DOHH2 (cell line): ENCODE measurements around the gene PSG1.
A peak's percentile ranks its signal among the peaks of the same experiment; 100 is the strongest.
"Not testable (repeated sequence)": the region's sequence is repeated elsewhere in the genome, so short reads cannot be mapped to it uniquely, and the experiment has no call there.

Experiments used
- H3F3A ChIP-seq: fragments of 200-600 bp; sonication (generic), shearing (Covaris generic); 2 replicates; pipeline ENCODE4 v1.6.0; 2016; ENCODE audit warnings: antibody characterized with exemption, mild to moderate bottlenecking; ENCODE audit not compliant: control insufficient read depth, insufficient read depth
- H3K27ac ChIP-seq: fragments of 200-600 bp; sonication (generic); 2 replicates; pipeline ENCODE4 v1.5.1; 2014; ENCODE audit warnings: low read depth, mild to moderate bottlenecking, low read length, moderate library complexity
- H3K27me3 ChIP-seq: fragments of 200-600 bp; sonication (generic); 2 replicates; pipeline ENCODE4 v1.6.1; 2014; ENCODE audit warnings: mild to moderate bottlenecking, low read length, mixed read lengths; ENCODE audit not compliant: control insufficient read depth
- H3K36me3 ChIP-seq: fragments of 200-600 bp; sonication (generic); 2 replicates; pipeline ENCODE4 v1.6.1; 2014; ENCODE audit warnings: mild to moderate bottlenecking, low read length, moderate library complexity, mixed read lengths; ENCODE audit not compliant: control insufficient read depth
- H3K4me1 ChIP-seq: fragments of 200-600 bp; sonication (generic); 2 replicates; pipeline ENCODE4 v1.6.1; 2014; ENCODE audit warnings: mild to moderate bottlenecking, low read length, mixed read lengths; ENCODE audit not compliant: control insufficient read depth
- H3K4me2 ChIP-seq: fragments of 200-600 bp; sonication (generic); 2 replicates; pipeline ENCODE4 v1.6.0; 2014; ENCODE audit warnings: mild to moderate bottlenecking, low read length, moderate library complexity
- H3K4me3 ChIP-seq: fragments of 200-600 bp; sonication (generic); 2 replicates; pipeline ENCODE4 v1.5.1; 2014; ENCODE audit warnings: mild to moderate bottlenecking, low read length, mixed read lengths
- H3K79me2 ChIP-seq: fragments of 200-600 bp; sonication (generic); 2 replicates; pipeline ENCODE4 v1.6.1; 2014; ENCODE audit warnings: mild to moderate bottlenecking, low read length, mixed read lengths; ENCODE audit not compliant: control insufficient read depth
- H3K9me2 ChIP-seq: fragments of 200-600 bp; sonication (generic); replicated peaks from 2 replicates; pipeline ENCODE4 v1.6.1; 2014; ENCODE audit warnings: mild to moderate bottlenecking, low read length, mixed read lengths; ENCODE audit not compliant: control insufficient read depth
- H3K9me3 ChIP-seq: fragments of 200-600 bp; sonication (generic); 2 replicates; pipeline ENCODE4 v1.6.1; 2014; ENCODE audit warnings: antibody characterized with exemption, low read length, mixed read lengths; ENCODE audit not compliant: control insufficient read depth, insufficient read depth
- H4K20me1 ChIP-seq: fragments of 200-600 bp; sonication (generic); 2 replicates; pipeline ENCODE4 v1.6.0; 2014; ENCODE audit warnings: low read depth, mild to moderate bottlenecking, antibody characterized with exemption, low read length, moderate library complexity; ENCODE audit not compliant: control insufficient read depth, insufficient read depth
- CTCF ChIP-seq: fragments of 200-600 bp; sonication (generic); IDR thresholded peaks from one replicate; pipeline ENCODE4 v1.5.1; 2014; ENCODE audit warnings: antibody characterized with exemption, mild to moderate bottlenecking, low read depth, low read length; ENCODE audit not compliant: poor library complexity, severe bottlenecking

Gene PSG1

GRCh38 chr19:42856866-42857543 lies 22.5 kb downstream of the PSG1 start:
- H3K4me2 ChIP-seq, H4K20me1 ChIP-seq, H3F3A ChIP-seq, H3K27me3 ChIP-seq, H3K4me1 ChIP-seq, H3K36me3 ChIP-seq, H3K79me2 ChIP-seq, H3K9me2 ChIP-seq, H3K9me3 ChIP-seq, H3K27ac ChIP-seq, H3K4me3 ChIP-seq: not testable (repeated sequence)
- peak; percentile 74 for TF ChIP-seq CTCF

GRCh38 chr19:42854745-42855144 lies 24.8 kb downstream of the PSG1 start:
- H3K36me3 ChIP-seq, H3F3A ChIP-seq, H3K27ac ChIP-seq, H3K27me3 ChIP-seq, H3K4me1 ChIP-seq, H3K9me2 ChIP-seq, H3K79me2 ChIP-seq, H3K9me3 ChIP-seq, H3K4me2 ChIP-seq, H3K4me3 ChIP-seq, H4K20me1 ChIP-seq: not testable (repeated sequence)

DNA sequence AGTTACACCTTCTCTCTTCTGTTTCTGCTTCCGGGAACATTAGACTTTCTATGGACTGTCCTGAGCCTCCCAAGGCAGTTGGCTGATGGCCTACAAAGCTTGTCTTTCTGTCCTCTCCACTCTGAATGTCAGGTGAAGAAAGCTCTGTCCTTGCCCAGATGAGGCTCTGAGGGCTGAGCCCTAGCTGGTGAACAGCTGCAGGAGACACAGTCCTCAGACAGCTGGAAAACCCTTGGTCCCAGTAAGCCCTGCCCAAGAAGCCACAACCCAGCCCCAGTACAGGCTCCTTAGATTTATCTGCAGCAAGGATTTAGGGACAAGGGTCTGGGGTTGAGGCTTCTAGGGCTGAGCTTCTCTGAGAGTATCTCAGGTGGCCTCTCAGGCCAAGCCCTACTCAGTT lies 26.3 kb downstream of the PSG1 start:
- H3K27ac ChIP-seq, H3K4me1 ChIP-seq, H3F3A ChIP-seq, H3K27me3 ChIP-seq, H4K20me1 ChIP-seq, H3K9me3 ChIP-seq, H3K4me2 ChIP-seq, H3K9me2 ChIP-seq, H3K4me3 ChIP-seq, H3K79me2 ChIP-seq, H3K36me3 ChIP-seq: not testable (repeated sequence)

- H3K4me3 ChIP-seq, H3K9me2 ChIP-seq, H3K27ac ChIP-seq, H3K4me1 ChIP-seq, H3K79me2 ChIP-seq, H3K9me3 ChIP-seq, H4K20me1 ChIP-seq, H3K36me3 ChIP-seq, H3F3A ChIP-seq, H3K4me2 ChIP-seq, H3K27me3 ChIP-seq: not testable (repeated sequence)
Observed at GRCh38 chr19:42852821-42853220, 26.7 kb downstream of the PSG1 start.

DNA sequence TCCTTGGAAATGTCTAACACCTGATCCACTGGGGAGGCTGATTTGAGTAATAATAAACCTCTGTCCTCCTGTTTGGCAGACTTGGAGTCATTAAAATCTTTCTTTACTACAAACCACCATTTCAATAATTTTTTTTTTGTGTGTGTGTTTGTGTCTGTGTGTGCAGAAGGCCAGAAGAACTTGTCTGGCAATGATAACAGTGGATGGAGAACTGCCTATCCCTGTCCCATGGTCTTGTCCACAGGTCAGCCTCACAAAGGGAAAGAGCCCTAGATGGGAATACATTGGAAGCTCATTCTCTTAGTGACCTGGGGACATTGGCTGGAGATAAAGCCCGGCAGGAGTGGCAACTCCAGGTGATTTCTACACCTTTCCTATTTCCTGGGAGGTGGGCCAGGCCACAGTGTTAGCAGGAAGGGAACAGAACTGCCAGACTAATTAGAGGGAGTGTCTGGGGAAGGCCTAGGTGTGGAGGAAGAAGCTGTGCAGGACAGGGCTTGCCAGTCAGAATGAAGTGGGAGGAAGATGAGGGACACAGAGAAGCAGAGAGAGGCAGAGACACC lies 27.7 kb downstream of the PSG1 start:
- H3K9me3 ChIP-seq, H3K9me2 ChIP-seq, H3K27me3 ChIP-seq, H4K20me1 ChIP-seq, H3K79me2 ChIP-seq, H3F3A ChIP-seq, H3K27ac ChIP-seq, H3K36me3 ChIP-seq, H3K4me2 ChIP-seq, H3K4me3 ChIP-seq, H3K4me1 ChIP-seq: not testable (repeated sequence)
